ENCODE data around the gene CD274. TPM values are rescaled to one million over a fixed set of nuclear protein-coding genes. Genes with fewer than 3 reads are reported as not detected.

Gene CD274
- total and polyA plus RNA-seq, 5 donors from 2014 or later = 0.72 to 7.0 (median 1.6) TPM

DNA sequence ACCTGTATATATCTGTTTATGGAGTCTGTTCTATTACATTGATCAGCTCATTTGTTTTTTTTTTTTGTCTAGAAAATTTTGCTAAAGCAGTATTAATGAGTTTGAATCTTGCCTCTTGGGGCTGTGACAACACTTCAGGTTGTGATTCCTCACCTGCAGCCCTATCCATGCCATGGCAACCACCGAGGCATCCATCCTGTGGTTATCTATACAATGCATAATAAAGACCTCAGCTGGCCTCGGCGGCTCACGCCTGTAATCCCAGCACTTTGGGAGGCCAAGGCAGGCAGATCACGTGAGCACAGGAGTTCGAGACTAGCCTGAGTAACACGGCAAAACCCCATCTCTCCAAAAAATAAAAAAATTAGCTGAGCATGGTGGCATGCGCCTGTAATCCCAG is 31.9 kb downstream of the CD274 start:
- Mint-ChIP-seq H3K36me3 (no peaks in the 10 kb centered on the region), H3K9me3 (peaks cover 0 to 2% (median 0%) of the 10 kb centered on the region in 7 donors), H3K27ac (no peak overlapping the region), H3K4me3 (no peak overlapping the region), H3K27me3 (no peaks in the 10 kb centered on the region), H3K4me1 (peaks cover 0 to 9% (median 2%) of the 10 kb centered on the region in 4 donors)
- Histone ChIP-seq H3K4me3 (ENCODE audit: low read depth, low read length) (no peak overlapping the region), H3K9me3 (ENCODE audit: control insufficient read depth in 2 of 2, low read length in 2 of 2) (no peaks in the 10 kb centered on the region), H3K27ac (ENCODE audit: insufficient read depth, low read length, poor library complexity, severe bottlenecking) (no peak overlapping the region), H3K27me3 (ENCODE audit: control insufficient read depth, insufficient read depth, low read length) (no peaks in the 10 kb centered on the region), H3K4me1 (ENCODE audit: control insufficient read depth, insufficient read depth, low read length, poor library complexity, severe bottlenecking) (no peaks in the 10 kb centered on the region), H3K36me3 (ENCODE audit: control insufficient read depth, insufficient read depth, low read length) (no peaks in the 10 kb centered on the region)
- no peak for DNase-seq
- no peak for ATAC-seq (ENCODE audit: low read depth in 2 of 2)

DNA sequence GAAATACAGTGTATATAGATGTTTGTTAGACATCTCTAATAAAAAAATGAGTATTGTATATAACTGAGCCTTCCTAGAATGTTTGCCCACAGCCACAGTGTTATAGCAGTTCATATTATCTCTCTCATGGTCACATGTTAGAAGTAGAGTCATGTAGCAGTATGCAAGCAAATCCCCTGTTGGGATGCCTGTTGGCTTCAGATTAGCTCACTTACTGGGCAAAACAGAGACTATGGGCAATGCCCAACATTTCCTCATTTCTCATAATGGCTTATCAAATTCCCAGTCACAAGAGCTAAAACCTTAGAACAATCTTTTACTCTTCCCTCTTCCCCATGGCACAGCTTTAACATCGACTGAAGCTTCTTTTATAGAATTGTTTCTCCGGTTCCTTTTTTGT is 33.0 kb downstream of the CD274 start:
- ATAC-seq (ENCODE audit: low read depth in 2 of 2) (no peak), DNase-seq (no peak)
- H3K27me3 Mint-ChIP-seq = no peaks in the 10 kb centered on the region
- Histone ChIP-seq H3K4me1 (ENCODE audit: control insufficient read depth, insufficient read depth, low read length, poor library complexity, severe bottlenecking) (no peaks in the 10 kb centered on the region), H3K27me3 (ENCODE audit: control insufficient read depth, insufficient read depth, low read length) (no peaks in the 10 kb centered on the region), H3K9me3 (ENCODE audit: control insufficient read depth in 2 of 2, low read length in 2 of 2) (no peaks in the 10 kb centered on the region), H3K27ac (ENCODE audit: insufficient read depth, low read length, poor library complexity, severe bottlenecking) (no peak overlapping the region), H3K4me3 (ENCODE audit: low read depth, low read length) (no peak overlapping the region), H3K36me3 (ENCODE audit: control insufficient read depth, insufficient read depth, low read length) (no peaks in the 10 kb centered on the region)
- H3K4me3 Mint-ChIP-seq = no peak overlapping the region
- H3K4me1 Mint-ChIP-seq = peaks cover 0 to 9% (median 2%) of the 10 kb centered on the region in 4 donors
- peaks cover 0 to 3% (median 0%) of the 10 kb centered on the region in 7 donors for H3K9me3 Mint-ChIP-seq
- no peaks in the 10 kb centered on the region for H3K36me3 Mint-ChIP-seq
- no peak overlapping the region for H3K27ac Mint-ChIP-seq

DNA sequence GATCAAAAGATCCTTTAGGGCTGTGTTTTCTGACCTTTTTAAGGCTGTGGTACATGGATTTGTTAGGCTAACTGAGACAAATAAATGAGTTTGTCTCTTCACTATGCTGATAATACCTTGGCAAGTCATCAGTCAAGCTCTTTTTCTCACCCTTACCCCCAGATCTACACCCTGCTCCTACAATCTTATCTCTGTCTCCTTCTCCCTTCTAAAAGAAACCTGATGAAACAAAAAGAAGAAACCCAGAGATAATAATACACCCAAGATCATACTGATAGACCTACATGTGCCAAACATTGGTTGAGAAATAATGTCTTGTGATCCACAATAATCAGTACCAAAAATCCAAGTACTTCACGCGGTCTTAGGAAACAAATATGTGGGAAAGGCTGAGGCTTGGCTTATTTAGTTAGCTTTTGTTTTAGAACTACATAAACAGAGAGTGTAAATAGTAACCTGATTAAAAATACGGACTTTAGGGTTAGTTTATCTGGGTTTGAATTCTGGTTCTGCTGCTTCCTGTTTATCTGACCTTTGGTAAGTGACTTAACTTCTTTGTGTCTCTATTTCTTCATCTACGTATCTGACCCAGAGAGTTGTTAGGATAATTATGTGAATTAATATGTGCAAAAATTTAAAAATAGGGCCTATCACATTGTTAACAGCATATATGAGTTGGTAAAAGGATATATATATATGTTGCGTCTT is 35.2 kb downstream of the CD274 start:
- H3K36me3 ChIP-seq (ENCODE audit: control insufficient read depth, insufficient read depth, low read length) = no peaks in the 10 kb centered on the region
- H3K4me1 ChIP-seq (ENCODE audit: control insufficient read depth, insufficient read depth, low read length, poor library complexity, severe bottlenecking) = no peaks in the 10 kb centered on the region
- no peaks in the 10 kb centered on the region for H3K9me3 ChIP-seq (ENCODE audit: control insufficient read depth in 2 of 2, low read length in 2 of 2)
- H3K27me3 ChIP-seq (ENCODE audit: control insufficient read depth, insufficient read depth, low read length) = no peaks in the 10 kb centered on the region
- H3K4me3 ChIP-seq (ENCODE audit: low read depth, low read length) = no peak overlapping the region
- no peak overlapping the region for H3K4me3 Mint-ChIP-seq
- DNase-seq = no peak
- no peak overlapping the region for H3K27ac ChIP-seq (ENCODE audit: insufficient read depth, low read length, poor library complexity, severe bottlenecking)
- no peaks in the 10 kb centered on the region for H3K36me3 Mint-ChIP-seq
- ATAC-seq (ENCODE audit: low read depth in 2 of 2) = no peak
- H3K27ac Mint-ChIP-seq = no peak overlapping the region
- H3K9me3 Mint-ChIP-seq = peaks cover 0 to 3% (median 0%) of the 10 kb centered on the region in 7 donors
- peaks cover 0 to 2% (median 0%) of the 10 kb centered on the region in 4 donors for H3K4me1 Mint-ChIP-seq
- H3K27me3 Mint-ChIP-seq = no peaks in the 10 kb centered on the region

DNA sequence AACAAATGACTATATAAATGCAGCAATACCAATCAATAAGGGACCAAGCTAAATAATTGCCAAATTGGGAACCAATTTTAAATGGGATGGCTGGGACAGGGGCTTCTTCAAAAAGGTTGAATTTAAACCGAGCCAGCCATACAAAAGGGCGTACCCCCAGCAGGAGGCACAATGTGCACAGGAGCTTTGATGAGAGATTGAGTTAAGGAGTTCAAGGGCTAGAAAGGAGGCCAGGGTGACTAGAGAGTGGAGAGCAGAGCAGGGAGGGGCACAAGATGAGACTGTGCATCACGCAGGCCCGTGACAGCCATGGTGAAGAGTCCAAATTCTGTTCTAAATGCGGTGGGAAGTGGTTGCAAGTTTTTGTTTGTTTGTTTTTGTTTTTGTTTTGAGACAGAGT is 36.6 kb downstream of the CD274 start:
- no peak overlapping the region for H3K4me3 Mint-ChIP-seq
- H3K4me1 Mint-ChIP-seq = no peaks in the 10 kb centered on the region

DNA sequence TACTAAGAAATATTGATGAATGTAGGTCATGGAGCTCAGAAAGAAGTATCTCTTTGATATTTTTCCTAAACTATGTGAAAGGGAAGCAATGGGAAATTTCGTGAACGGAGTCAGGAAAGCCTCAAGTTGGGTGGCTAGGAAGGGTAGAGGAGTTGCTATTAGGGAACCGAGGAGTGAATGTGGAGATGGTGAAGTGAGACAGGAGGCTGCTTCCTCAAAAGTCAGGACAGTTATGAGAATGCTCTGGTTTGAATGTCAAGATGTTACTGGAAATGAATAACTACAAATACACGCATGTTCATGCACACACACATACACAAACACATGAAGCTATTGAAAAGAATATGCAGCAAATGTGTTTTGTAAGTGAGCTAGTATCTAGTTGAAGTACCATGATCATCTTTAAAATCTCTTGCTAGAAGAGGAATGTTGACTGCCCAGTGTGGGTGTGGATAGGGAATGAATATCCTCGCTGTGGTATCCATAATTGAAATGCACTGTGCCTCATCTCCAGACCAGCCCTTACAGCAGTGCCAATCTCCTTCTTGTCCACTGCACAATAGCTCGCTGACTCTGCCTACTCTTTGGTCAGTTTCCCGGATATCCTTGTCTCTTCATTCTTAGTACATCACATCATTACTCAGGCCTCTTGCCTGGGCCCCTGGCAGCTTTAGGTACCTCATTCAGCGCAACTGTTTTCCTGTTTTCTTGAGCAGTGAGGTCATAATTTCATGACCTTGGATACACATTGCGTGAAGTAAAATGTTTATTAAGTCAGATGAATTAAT is 38.1 kb downstream of the CD274 start:
- Histone ChIP-seq H3K27me3 (ENCODE audit: control insufficient read depth, insufficient read depth, low read length) (no peaks in the 10 kb centered on the region), H3K9me3 (ENCODE audit: control insufficient read depth in 2 of 2, low read length in 2 of 2) (no peaks in the 10 kb centered on the region), H3K27ac (ENCODE audit: insufficient read depth, low read length, poor library complexity, severe bottlenecking) (no peak overlapping the region), H3K36me3 (ENCODE audit: control insufficient read depth, insufficient read depth, low read length) (no peaks in the 10 kb centered on the region), H3K4me3 (ENCODE audit: low read depth, low read length) (no peak overlapping the region), H3K4me1 (ENCODE audit: control insufficient read depth, insufficient read depth, low read length, poor library complexity, severe bottlenecking) (no peaks in the 10 kb centered on the region)
- no peaks in the 10 kb centered on the region for H3K36me3 Mint-ChIP-seq
- H3K27me3 Mint-ChIP-seq = no peaks in the 10 kb centered on the region
- DNase-seq (no peak), ATAC-seq (ENCODE audit: low read depth in 2 of 2) (no peak)
- H3K4me1 Mint-ChIP-seq = peaks cover 0 to 6% (median 3%) of the 10 kb centered on the region in 4 donors
- H3K9me3 Mint-ChIP-seq = peaks cover 0 to 3% (median 0%) of the 10 kb centered on the region in 7 donors
- no peak overlapping the region for H3K27ac Mint-ChIP-seq
- no peak overlapping the region for H3K4me3 Mint-ChIP-seq

More for the DNA sequence above, 36.6 kb downstream of the CD274 start:
- Mint-ChIP-seq H3K27me3 (no peaks in the 10 kb centered on the region), H3K36me3 (no peaks in the 10 kb centered on the region), H3K27ac (no peak overlapping the region), H3K9me3 (peaks cover 0 to 3% (median 0%) of the 10 kb centered on the region in 7 donors)
- H3K36me3 ChIP-seq (ENCODE audit: control insufficient read depth, insufficient read depth, low read length) = no peaks in the 10 kb centered on the region
- DNase-seq = no peak
- no peak for ATAC-seq (ENCODE audit: low read depth in 2 of 2)
- H3K4me3 ChIP-seq (ENCODE audit: low read depth, low read length) = no peak overlapping the region
- H3K9me3 ChIP-seq (ENCODE audit: control insufficient read depth in 2 of 2, low read length in 2 of 2) = no peaks in the 10 kb centered on the region
- no peaks in the 10 kb centered on the region for H3K4me1 ChIP-seq (ENCODE audit: control insufficient read depth, insufficient read depth, low read length, poor library complexity, severe bottlenecking)
- H3K27me3 ChIP-seq (ENCODE audit: control insufficient read depth, insufficient read depth, low read length) = no peaks in the 10 kb centered on the region
- H3K27ac ChIP-seq (ENCODE audit: insufficient read depth, low read length, poor library complexity, severe bottlenecking) = no peak overlapping the region

DNA sequence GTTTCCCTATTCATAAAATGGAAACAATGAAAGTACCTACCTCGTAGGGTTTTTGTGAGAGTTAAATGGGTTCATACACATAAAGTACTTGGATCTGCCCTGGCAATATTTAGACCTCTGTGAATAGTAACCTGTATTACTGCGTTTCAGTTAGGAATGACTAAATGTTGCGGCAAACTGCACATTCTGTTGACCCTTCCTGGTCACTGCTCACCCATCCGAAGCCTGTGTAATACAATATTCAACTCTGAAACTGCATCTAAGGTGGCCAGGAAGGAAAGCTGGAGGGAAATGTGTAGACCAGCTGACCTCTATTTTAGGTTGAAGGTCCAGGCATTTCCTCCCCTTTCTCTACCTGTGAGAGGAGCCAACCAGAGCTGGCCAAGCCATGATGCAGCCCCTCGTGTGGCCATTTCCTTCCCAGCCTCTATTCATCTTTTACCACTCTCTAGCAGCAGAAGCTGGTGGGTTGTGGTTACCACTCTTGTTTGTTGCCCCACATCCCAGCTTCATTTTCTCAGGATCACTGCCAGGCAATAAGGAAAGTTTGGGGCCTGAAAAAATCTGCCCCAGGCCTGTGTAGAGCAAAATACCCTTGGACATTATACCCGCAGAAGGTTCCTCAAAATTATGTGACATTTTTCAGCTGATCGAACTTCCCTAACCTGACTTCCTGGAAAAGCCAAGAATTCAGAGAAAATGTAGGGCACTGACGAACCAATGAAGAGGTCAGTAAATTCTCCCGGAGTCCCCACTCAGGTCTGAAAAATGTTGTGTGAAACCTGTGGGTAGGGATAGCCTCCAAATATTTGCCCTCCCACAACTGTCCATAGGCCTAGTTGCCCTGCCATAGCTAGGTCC is 39.5 kb downstream of the CD274 start:
- no peaks in the 10 kb centered on the region for H3K27me3 ChIP-seq (ENCODE audit: control insufficient read depth, insufficient read depth, low read length)
- no peaks in the 10 kb centered on the region for H3K36me3 ChIP-seq (ENCODE audit: control insufficient read depth, insufficient read depth, low read length)
- Mint-ChIP-seq H3K27me3 (no peaks in the 10 kb centered on the region), H3K4me3 (no peak overlapping the region), H3K36me3 (no peaks in the 10 kb centered on the region), H3K9me3 (peaks cover 0 to 3% (median 2%) of the 10 kb centered on the region in 7 donors), H3K4me1 (peaks cover 5 to 19% (median 12%) of the 10 kb centered on the region in 4 donors), H3K27ac (peak overlapping the region in 1 of 3 donors; percentile 28)
- peaks cover 7% of the 10 kb centered on the region for H3K4me1 ChIP-seq (ENCODE audit: control insufficient read depth, insufficient read depth, low read length, poor library complexity, severe bottlenecking)
- H3K4me3 ChIP-seq (ENCODE audit: low read depth, low read length) = no peak overlapping the region
- DNase-seq = no peak
- ATAC-seq (ENCODE audit: low read depth in 2 of 2) = no peak
- no peaks in the 10 kb centered on the region for H3K9me3 ChIP-seq (ENCODE audit: control insufficient read depth in 2 of 2, low read length in 2 of 2)
- H3K27ac ChIP-seq (ENCODE audit: insufficient read depth, low read length, poor library complexity, severe bottlenecking) = no peak overlapping the region

DNA sequence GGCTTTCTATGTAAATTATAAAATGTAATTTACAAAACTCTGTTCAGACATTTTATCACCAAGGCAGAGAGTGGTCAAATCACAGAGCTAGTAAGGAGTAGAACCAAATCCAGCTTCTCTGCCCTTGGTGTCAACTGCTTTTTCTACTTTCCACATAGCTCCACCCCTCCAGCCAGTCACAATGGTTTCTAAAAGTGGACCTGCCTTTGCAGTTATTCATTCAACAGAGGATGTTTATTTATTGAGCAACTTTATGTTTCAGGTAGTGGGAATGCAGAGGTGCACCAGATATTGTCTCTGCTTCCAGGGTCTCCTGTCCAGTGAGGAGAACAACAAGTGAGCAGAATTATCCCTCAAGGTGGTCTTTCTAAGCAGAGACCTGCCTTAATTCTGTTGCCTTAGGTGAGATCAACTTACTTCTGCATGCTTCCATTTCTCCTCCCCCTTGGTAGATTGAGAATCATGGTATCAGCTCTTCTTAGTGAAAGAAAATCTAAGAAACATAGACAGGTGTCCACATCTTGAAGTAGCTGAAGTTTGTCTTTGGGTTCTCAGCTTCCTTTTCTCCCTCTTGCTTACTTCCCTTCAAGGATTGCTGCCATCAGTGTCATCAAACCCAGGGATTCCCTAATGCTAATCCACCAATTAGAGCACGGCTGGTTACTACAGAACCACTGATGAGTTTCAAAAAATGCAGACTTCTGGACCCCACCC is 42.8 kb downstream of the CD274 start:
- no peak for ATAC-seq (ENCODE audit: low read depth in 2 of 2)
- peaks cover 5 to 19% (median 12%) of the 10 kb centered on the region in 4 donors for H3K4me1 Mint-ChIP-seq

More for the DNA sequence above, 42.8 kb downstream of the CD274 start:
- Histone ChIP-seq H3K4me3 (ENCODE audit: low read depth, low read length) (peak overlapping the region; percentile 28), H3K27me3 (ENCODE audit: control insufficient read depth, insufficient read depth, low read length) (no peaks in the 10 kb centered on the region), H3K27ac (ENCODE audit: insufficient read depth, low read length, poor library complexity, severe bottlenecking) (no peak overlapping the region), H3K4me1 (ENCODE audit: control insufficient read depth, insufficient read depth, low read length, poor library complexity, severe bottlenecking) (peaks cover 7% of the 10 kb centered on the region), H3K36me3 (ENCODE audit: control insufficient read depth, insufficient read depth, low read length) (no peaks in the 10 kb centered on the region), H3K9me3 (ENCODE audit: control insufficient read depth in 2 of 2, low read length in 2 of 2) (no peaks in the 10 kb centered on the region)
- no peak for DNase-seq
- H3K27ac Mint-ChIP-seq = peak overlapping the region in 1 of 3 donors; percentile 10
- peak overlapping the region in 1 of 4 donors; percentile 43 for H3K4me3 Mint-ChIP-seq
- H3K27me3 Mint-ChIP-seq = peaks cover 5% of the 10 kb centered on the region
- peaks cover 0 to 4% (median under 1%) of the 10 kb centered on the region in 7 donors for H3K9me3 Mint-ChIP-seq
- H3K36me3 Mint-ChIP-seq = no peaks in the 10 kb centered on the region
